Measurements from ENCODE around the gene NUB1.
A peak's percentile ranks its signal among the peaks of the same experiment; 100 is the strongest.
"Not testable (repeated sequence)": the region's sequence is repeated elsewhere in the genome, so short reads cannot be mapped to it uniquely, and the experiment has no call there.

NUB1 gene

GRCh38 chr7:151341357-151342101 lies at the start of gene NUB1:
Gene NUB1 (plus strand): TSS chr7:151341812. CDS start chr7:151345350, 3,538 bp downstream.
- H3K9ac ChIP-seq (ENCODE audit: low read length in 2 of 2) = peak within 1 kb of the TSS; percentile 55 to 82
- H3K27ac ChIP-seq (ENCODE audit: low read length) = peak within 1 kb of the TSS; percentile 53
- peaks cover 13% of the 10 kb centered on the region for H3K4me1 ChIP-seq (ENCODE audit: control insufficient read depth, insufficient read depth, low read length)
- no peaks in the 10 kb centered on the region for H3K27me3 ChIP-seq (ENCODE audit: control insufficient read depth in 1 of 2, insufficient read depth in 2 of 2, low read length in 2 of 2)
- H3K9me3 ChIP-seq (ENCODE audit: control insufficient read depth in 2 of 2, low read length in 2 of 2) = no peaks in the 10 kb centered on the region
- peak within 1 kb of the TSS; percentile 72 to 77 for H3K4me3 ChIP-seq (ENCODE audit: low read length in 2 of 2)
- H3K36me3 ChIP-seq (ENCODE audit: control insufficient read depth in 2 of 2, insufficient read depth in 2 of 2, low read length in 2 of 2) = peaks cover 9 to 12% of the 10 kb centered on the region in 2 donors

GRCh38 chr7:151292850-151293249 lies 48.8 kb upstream of the NUB1 start:
- Histone ChIP-seq H3K27me3 (ENCODE audit: control insufficient read depth in 1 of 2, insufficient read depth in 2 of 2, low read length in 2 of 2) (no peaks in the 10 kb centered on the region), H3K9me3 (ENCODE audit: control insufficient read depth in 2 of 2, low read length in 2 of 2) (peaks cover 0 to 2% of the 10 kb centered on the region in 2 donors)

GRCh38 chr7:151296202-151296992 lies 45.2 kb upstream of the NUB1 start:
- Histone ChIP-seq H3K9ac (ENCODE audit: low read length in 2 of 2) (no peak overlapping the region), H3K4me1 (ENCODE audit: control insufficient read depth, insufficient read depth, low read length) (no peaks in the 10 kb centered on the region), H3K9me3 (ENCODE audit: control insufficient read depth in 2 of 2, low read length in 2 of 2) (peaks cover 0 to 2% of the 10 kb centered on the region in 2 donors), H3K36me3 (ENCODE audit: control insufficient read depth in 2 of 2, insufficient read depth in 2 of 2, low read length in 2 of 2) (no peaks in the 10 kb centered on the region), H3K27me3 (ENCODE audit: control insufficient read depth in 1 of 2, insufficient read depth in 2 of 2, low read length in 2 of 2) (peaks cover 0 to 5% of the 10 kb centered on the region in 2 donors), H3K27ac (ENCODE audit: low read length) (no peak overlapping the region), H3K4me3 (ENCODE audit: low read length in 2 of 2) (no peak overlapping the region)

More at GRCh38 chr7:151292850-151293249, 48.8 kb upstream of the NUB1 start:
- Histone ChIP-seq H3K9ac (ENCODE audit: low read length in 2 of 2) (no peak overlapping the region), H3K4me3 (ENCODE audit: low read length in 2 of 2) (no peak overlapping the region), H3K36me3 (ENCODE audit: control insufficient read depth in 2 of 2, insufficient read depth in 2 of 2, low read length in 2 of 2) (no peaks in the 10 kb centered on the region), H3K27ac (ENCODE audit: low read length) (no peak overlapping the region), H3K4me1 (ENCODE audit: control insufficient read depth, insufficient read depth, low read length) (no peaks in the 10 kb centered on the region)

- no peak overlapping the region for H3K27ac ChIP-seq (ENCODE audit: low read length)
- H3K9me3 ChIP-seq (ENCODE audit: control insufficient read depth in 2 of 2, low read length in 2 of 2) = peaks cover 0 to 2% of the 10 kb centered on the region in 2 donors
- no peaks in the 10 kb centered on the region for H3K36me3 ChIP-seq (ENCODE audit: control insufficient read depth in 2 of 2, insufficient read depth in 2 of 2, low read length in 2 of 2)
- peaks cover 6 to 17% of the 10 kb centered on the region in 2 donors for H3K27me3 ChIP-seq (ENCODE audit: control insufficient read depth in 1 of 2, insufficient read depth in 2 of 2, low read length in 2 of 2)
- H3K4me1 ChIP-seq (ENCODE audit: control insufficient read depth, insufficient read depth, low read length) = peaks cover 3% of the 10 kb centered on the region
- no peak overlapping the region for H3K4me3 ChIP-seq (ENCODE audit: low read length in 2 of 2)
- H3K9ac ChIP-seq (ENCODE audit: low read length in 2 of 2) = no peak overlapping the region
These were observed 42.8 kb upstream of the NUB1 start for GRCh38 chr7:151298765-151299164.

GRCh38 chr7:151299530-151299929 lies 42.1 kb upstream of the NUB1 start:
- Histone ChIP-seq H3K9me3 (ENCODE audit: control insufficient read depth in 2 of 2, low read length in 2 of 2) (no peaks in the 10 kb centered on the region), H3K36me3 (ENCODE audit: control insufficient read depth in 2 of 2, insufficient read depth in 2 of 2, low read length in 2 of 2) (no peaks in the 10 kb centered on the region), H3K4me1 (ENCODE audit: control insufficient read depth, insufficient read depth, low read length) (peaks cover 4% of the 10 kb centered on the region), H3K27ac (ENCODE audit: low read length) (no peak overlapping the region), H3K27me3 (ENCODE audit: control insufficient read depth in 1 of 2, insufficient read depth in 2 of 2, low read length in 2 of 2) (peaks cover 11 to 17% of the 10 kb centered on the region in 2 donors), H3K9ac (ENCODE audit: low read length in 2 of 2) (no peak overlapping the region), H3K4me3 (ENCODE audit: low read length in 2 of 2) (no peak overlapping the region)

GRCh38 chr7:151299940-151300645 lies 41.5 kb upstream of the NUB1 start:
- Histone ChIP-seq H3K36me3 (ENCODE audit: control insufficient read depth in 2 of 2, insufficient read depth in 2 of 2, low read length in 2 of 2) (no peaks in the 10 kb centered on the region), H3K4me1 (ENCODE audit: control insufficient read depth, insufficient read depth, low read length) (peaks cover 4% of the 10 kb centered on the region), H3K9ac (ENCODE audit: low read length in 2 of 2) (no peak overlapping the region), H3K9me3 (ENCODE audit: control insufficient read depth in 2 of 2, low read length in 2 of 2) (no peaks in the 10 kb centered on the region), H3K4me3 (ENCODE audit: low read length in 2 of 2) (no peak overlapping the region), H3K27me3 (ENCODE audit: control insufficient read depth in 1 of 2, insufficient read depth in 2 of 2, low read length in 2 of 2) (peaks cover 11 to 20% of the 10 kb centered on the region in 2 donors), H3K27ac (ENCODE audit: low read length) (no peak overlapping the region)

GRCh38 chr7:151301471-151302462 lies 39.8 kb upstream of the NUB1 start:
- Histone ChIP-seq H3K36me3 (ENCODE audit: control insufficient read depth in 2 of 2, insufficient read depth in 2 of 2, low read length in 2 of 2) (no peaks in the 10 kb centered on the region), H3K9ac (ENCODE audit: low read length in 2 of 2) (no peak overlapping the region), H3K9me3 (ENCODE audit: control insufficient read depth in 2 of 2, low read length in 2 of 2) (no peaks in the 10 kb centered on the region), H3K27ac (ENCODE audit: low read length) (no peak overlapping the region), H3K4me3 (ENCODE audit: low read length in 2 of 2) (no peak overlapping the region), H3K27me3 (ENCODE audit: control insufficient read depth in 1 of 2, insufficient read depth in 2 of 2, low read length in 2 of 2) (peaks cover 11 to 20% of the 10 kb centered on the region in 2 donors), H3K4me1 (ENCODE audit: control insufficient read depth, insufficient read depth, low read length) (peaks cover 4% of the 10 kb centered on the region)

GRCh38 chr7:151304251-151304650 lies 37.4 kb upstream of the NUB1 start:
- not testable (repeated sequence) for H3K36me3 ChIP-seq (ENCODE audit: control insufficient read depth in 2 of 2, insufficient read depth in 2 of 2, low read length in 2 of 2); H3K4me3 ChIP-seq (ENCODE audit: low read length in 2 of 2); H3K4me1 ChIP-seq (ENCODE audit: control insufficient read depth, insufficient read depth, low read length); H3K9me3 ChIP-seq (ENCODE audit: control insufficient read depth in 2 of 2, low read length in 2 of 2); H3K27ac ChIP-seq (ENCODE audit: low read length); H3K9ac ChIP-seq (ENCODE audit: low read length in 2 of 2)
- H3K27me3 ChIP-seq (ENCODE audit: control insufficient read depth in 1 of 2, insufficient read depth in 2 of 2, low read length in 2 of 2) = peaks cover 11 to 16% of the 10 kb centered on the region in 2 donors

GRCh38 chr7:151304856-151305255 lies 36.8 kb upstream of the NUB1 start:
- Histone ChIP-seq H3K36me3 (ENCODE audit: control insufficient read depth in 2 of 2, insufficient read depth in 2 of 2, low read length in 2 of 2) (no peaks in the 10 kb centered on the region), H3K27me3 (ENCODE audit: control insufficient read depth in 1 of 2, insufficient read depth in 2 of 2, low read length in 2 of 2) (peaks cover 11 to 16% of the 10 kb centered on the region in 2 donors), H3K4me1 (ENCODE audit: control insufficient read depth, insufficient read depth, low read length) (peaks cover 4% of the 10 kb centered on the region), H3K4me3 (ENCODE audit: low read length in 2 of 2) (no peak overlapping the region), H3K9ac (ENCODE audit: low read length in 2 of 2) (no peak overlapping the region), H3K27ac (ENCODE audit: low read length) (no peak overlapping the region), H3K9me3 (ENCODE audit: control insufficient read depth in 2 of 2, low read length in 2 of 2) (no peaks in the 10 kb centered on the region)

Measured in stomach smooth muscle (tissue), 2 donors.